GM18907 (cell line): ENCODE measurements around the gene CRTAC1.
"Not testable (repeated sequence)": the region's sequence is repeated elsewhere in the genome, so short reads cannot be mapped to it uniquely, and the experiment has no call there.

Source experiments
- ATAC-seq: cut with Tn5 transposase; IDR thresholded peaks from one replicate; pipeline ENCODE4 v1.9.1; 2021; ENCODE audit warnings: mild to moderate bottlenecking, moderate library complexity; ENCODE audit not compliant: unreplicated experiment

The CRTAC1 gene

DNA sequence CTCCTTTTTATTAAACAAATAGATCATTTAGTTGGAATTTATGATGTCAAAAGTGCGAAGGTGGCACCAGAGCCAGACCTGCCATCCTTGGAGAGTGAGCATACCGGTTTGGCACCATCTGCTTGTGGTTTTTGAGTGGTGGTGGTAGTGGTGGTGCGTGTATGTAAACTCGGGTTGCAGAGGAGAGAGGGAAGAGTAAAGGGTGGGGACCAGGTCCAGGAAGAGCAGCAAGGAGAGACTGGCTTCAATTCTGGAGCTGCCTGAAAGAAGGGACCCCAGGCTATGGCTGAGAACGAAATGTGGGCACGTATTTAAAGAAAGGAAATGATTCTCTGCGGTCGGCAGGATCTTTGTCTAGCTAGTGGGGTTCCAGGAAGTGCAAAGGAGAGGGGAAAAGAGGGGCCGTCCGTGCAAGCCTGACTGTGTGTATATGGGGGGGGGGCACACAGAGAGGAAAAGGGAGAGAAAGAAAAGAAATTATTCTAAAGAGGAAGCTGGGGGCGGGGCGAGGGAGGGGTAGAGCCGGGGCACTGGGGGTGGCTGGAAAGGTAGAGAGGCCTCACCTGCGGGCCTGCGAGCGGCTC lies 181.2 kb downstream of the CRTAC1 start:
- no peak for ATAC-seq

DNA sequence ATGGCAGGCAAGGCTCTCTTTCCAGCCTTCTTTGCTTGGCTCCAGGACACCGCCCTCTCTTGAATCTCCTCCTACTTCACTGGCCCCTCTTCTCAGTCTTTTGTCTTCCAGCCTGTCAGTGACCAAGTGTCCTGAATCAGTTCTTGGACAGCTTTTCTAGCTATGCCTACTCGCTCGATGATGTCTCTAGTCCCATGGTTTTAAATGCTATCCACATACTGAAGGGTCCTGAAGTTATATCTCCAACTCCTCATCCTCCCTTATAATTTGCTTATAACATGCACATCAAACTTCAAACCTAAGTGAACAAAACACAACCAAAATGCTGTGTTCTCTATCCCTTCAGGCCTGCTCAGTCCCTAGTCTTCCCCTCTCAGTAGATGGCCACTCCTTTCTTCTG lies 185.7 kb downstream of the CRTAC1 start:
- ATAC-seq, result no peak

DNA sequence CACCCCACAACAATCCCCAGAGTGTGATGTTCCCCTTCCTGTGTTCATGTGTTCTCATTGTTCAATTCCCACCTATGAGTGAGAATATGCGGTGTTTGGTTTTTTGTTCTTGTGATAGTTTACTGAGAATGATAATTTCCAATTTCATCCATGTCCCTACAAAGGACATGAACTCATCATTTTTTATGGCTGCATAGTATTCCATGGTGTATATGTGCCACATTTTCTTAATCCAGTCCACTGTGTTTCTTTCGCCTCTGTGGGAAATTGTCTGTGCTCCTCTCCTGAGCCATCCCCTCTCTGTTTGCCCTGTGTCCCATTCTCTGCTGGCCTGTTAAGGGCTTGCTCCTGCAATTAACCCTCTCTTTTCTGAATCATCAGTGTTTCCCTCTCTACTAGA lies 186.4 kb downstream of the CRTAC1 start:
- ATAC-seq, result not testable (repeated sequence)

DNA sequence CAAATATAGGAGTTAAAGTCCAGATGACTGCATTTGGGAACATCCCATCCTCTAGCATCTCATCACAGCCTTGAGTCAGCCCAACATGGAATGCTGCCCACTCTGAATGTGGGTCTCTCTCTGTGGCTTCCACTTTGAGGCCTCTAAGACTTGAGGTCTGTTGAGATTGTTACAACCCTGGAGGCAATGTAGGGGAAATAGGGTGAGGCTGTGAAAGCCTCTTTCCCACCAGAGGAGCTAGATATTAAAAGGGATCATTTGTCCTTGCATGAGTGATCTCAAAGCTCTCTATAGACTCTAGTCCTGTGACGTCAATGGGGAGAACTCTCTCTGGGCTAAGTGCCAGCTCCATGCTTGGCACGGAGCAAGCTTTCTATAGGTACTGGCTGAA lies 187.1 kb downstream of the CRTAC1 start:
- no peak for ATAC-seq

DNA sequence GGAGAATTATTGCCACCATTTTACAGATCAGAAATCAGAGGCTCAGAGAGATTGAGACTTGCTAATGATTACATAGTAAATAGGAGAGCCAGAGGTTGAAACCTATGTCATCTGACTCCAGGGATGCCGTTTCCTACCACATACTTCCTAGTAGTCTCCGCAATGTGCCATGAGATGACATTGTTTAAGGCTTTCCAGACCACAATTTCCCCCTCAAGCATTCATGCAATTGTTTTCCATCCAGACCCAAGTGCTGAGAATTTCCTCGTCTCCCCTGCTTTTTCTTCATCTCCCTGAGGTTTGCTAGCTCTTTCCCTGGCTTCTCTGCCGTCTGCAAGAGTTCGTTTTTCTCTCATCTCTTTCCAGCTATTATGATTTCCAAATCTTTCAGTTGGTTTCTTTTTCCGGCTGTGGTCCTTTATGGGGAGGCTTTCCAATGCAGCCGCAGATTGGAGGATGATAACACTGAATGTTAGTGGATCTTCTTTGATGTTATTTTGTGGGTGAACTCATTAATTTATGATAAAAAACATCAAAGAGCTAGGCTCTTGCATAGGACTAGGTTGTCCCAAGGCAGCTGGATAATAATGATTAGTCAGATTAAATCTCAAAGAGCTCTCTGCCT lies 187.7 kb downstream of the CRTAC1 start:
- no peak for ATAC-seq

DNA sequence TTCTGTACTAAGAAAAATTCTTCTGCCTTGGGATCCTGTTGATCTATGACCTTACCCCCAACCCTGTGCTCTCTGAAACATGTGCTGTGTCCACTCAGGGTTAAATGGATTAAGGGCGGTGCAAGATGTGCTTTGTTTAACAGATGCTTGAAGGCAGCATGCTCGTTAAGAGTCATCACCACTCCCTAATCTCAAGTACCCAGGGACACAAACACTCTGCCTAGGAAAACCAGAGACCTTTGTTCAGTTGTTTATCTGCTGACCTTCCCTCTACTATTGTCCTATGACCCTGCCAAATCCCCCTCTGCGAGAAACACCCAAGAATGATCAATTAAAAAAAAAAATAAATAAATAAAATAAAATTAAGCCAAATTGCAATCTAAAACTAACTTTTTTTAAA lies 188.3 kb downstream of the CRTAC1 start:
- not testable (repeated sequence) for ATAC-seq

DNA sequence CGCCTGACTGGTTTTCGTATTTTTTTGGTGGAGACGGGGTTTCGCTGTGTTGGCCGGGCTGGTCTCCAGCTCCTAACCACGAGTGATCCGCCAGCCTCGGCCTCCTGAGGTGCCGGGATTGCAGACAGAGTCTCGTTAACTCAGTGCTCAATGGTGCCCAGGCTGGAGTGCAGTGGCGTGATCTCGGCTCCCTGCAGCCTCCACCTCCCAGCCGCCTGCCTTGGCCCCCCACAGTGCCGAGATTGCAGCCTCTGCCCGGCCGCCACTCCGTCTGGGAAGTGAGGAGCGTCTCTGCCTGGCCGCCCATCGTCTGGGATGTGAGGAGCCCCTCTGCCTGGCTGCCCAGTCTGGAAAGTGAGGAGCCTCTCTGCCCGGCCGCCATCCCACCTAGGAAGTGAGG lies 189.3 kb downstream of the CRTAC1 start:
- ATAC-seq, result not testable (repeated sequence)

DNA sequence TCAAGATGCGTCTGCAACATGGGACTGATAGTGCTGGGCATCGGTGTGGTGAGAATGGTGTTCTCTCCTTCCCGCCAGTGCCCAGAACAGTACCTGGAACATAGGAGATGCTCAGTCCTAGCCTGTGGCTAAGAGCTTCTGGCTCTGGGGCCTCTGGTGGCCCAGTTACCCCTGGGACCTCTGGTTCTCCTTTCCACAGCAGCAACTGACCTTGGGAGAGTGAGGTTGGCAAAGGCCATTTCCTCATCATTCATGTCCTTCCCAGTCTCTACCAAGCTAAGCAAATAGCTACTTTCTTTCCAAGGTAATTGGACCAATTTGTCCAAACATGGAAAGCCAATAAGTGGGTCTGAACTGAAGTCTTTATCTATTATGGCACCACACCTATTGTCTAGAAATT lies 192.3 kb downstream of the CRTAC1 start:
- no peak for ATAC-seq

DNA sequence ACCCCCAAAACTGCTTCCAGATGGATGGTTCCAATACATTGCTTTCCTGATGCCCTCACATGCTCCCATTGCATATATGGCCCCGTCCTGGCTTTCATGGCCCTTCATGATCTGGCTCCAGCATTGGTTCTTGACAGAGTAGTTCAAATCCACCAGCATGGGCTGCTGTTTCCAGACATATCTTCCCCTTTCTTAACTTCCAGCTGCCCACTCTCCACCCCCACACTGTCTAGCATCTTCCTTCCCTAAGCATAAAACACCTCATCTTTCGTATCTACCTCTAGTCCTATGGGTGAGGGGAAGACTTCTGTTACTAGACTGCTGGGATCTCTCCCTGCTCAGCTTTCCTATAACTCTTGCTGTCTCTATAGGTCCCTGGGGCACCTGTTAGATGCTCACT lies 194.0 kb downstream of the CRTAC1 start:
- no peak for ATAC-seq

DNA sequence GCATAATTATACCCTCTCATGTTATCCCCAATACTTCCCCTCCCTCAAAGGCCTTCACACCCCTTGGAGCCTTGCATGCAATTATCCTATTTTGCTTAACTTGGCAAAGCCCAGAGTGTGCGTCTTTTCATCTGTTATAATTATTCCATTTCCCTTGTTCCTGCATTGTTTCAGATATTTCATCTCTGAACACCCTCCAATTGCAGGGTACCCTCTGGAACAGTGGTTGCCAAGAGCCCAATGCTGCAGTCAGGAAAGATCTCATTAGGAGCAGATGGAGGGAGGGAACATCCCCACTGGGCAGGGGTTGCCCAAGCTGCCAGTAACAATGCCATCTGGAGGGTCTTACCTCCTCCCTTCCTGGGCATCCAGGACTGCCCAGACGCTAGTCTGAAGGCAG lies 199.2 kb downstream of the CRTAC1 start:
- no peak for ATAC-seq

DNA sequence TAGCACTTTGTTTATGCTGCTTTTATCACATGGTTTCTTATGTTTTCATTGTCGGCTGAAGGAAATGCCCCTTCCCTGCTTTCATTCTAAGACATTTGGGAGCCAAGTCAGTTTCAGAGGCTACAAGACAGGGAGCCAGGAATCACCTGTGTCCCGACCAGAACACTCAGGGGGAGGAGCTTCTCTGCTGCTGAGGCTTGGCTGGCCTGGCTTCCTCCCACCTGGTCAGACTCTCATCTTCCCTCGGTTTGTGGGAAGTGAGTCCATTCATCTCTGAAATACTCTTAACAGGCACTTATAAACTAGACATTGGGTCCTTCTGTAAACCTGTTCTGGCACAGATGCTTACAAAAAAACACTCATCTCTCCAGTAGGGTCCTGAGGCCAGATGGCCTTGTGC lies 200.4 kb downstream of the CRTAC1 start:
- ATAC-seq, result no peak

DNA sequence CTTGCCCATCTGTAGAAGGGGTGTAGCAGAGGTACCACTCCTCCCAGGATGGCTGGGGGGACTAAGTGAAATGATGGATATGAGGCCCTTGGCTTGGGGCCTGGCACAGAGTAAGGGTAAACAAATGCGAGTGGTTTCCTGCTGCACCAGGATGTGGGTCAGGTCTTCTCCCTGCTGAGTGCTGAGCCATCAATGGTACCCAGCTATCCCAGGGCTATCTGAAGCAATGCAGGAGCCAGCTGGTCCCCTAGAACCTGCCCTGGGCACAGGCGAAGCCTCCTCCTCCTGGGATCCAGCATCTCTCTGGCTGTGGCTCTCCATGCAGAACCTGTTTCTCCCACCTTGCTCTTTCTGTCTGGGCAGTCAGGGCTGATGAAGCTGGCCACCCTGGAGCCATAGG lies 201.7 kb downstream of the CRTAC1 start:
- no peak for ATAC-seq

DNA sequence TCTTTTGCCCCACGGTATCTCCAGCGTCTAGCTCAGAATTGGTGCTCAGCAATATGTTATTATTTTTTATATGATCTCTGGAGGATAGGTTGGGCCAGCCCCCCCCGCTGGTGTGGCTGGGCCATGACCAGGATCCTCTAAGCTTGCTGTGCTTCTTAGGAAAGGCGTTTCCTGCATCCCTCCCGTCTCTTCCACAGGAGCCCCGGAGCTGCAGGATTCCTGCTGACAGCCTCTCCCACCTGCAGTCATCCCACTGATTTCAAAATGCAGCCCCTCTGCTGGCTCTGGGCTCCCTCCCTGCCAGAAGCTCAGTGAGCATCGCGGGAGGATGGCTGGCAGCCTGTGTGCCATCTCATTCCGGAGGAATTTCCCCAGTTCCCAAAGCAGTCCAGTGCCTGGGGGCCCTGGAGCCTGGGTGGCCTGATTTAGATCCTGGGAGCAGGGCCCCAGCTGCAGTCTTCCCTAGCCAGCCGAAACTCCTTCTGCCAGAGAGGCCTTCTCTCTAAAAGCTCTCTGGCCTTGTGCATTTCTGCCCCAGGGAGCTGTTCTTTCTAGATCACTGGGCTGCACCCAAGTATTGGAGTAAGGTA lies 202.6 kb downstream of the CRTAC1 start:
- no peak for ATAC-seq

DNA sequence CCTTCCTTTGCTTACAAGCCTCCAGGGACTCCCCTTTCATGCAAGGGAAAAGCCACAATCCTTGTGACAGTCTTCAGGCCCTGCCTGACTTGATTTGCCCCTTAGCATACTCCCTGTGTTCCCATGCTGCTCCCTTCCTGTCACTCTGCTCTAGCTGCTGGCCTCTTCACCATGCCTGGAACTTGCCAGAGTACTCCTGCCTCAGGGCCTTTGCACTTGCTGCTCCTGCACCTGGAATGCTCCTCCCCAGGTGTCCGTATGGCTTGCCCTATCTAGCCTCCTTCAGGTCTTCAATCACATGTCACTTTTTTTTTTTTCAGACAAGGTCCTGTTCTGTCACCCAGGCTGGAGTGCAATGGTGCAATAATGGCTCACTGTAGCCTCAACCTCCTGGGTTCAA lies 203.5 kb downstream of the CRTAC1 start:
- ATAC-seq, result no peak

DNA sequence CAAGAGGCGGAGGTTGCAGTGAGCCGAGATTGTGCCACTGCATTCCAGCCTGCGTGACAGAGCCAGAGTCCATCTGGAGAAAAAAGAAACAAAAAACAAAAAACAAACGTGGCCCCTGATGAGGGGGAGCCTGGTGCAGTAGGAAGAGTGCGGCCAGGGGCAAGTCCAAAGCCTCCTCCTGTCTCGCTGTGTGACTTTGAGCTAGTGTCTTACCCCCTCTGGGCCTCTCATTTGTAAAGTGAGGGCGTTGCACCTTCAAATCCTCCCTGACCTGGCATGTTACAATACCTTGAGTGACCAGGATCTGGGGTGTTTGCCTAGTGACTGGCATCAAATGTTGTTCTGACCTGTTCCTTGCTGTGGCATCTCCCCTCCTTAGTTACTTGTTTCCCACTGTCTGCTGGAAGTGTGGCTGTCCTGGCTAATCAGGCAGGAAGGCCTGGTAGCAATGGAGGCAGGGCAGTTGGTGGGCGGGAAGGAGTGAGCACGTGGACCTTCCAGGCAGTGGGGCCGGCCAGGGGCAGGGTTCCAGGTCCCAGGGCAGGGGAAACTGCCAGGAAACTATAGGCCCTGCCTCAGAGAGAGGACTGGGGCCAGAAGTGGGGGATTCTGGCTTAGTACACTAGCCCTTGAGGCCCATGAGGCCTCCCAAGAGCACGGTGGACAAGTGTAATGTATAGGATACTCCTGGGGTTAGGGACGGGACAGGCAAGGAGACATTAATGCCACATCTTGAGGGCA lies 205.2 kb downstream of the CRTAC1 start:
- ATAC-seq, result no peak

DNA sequence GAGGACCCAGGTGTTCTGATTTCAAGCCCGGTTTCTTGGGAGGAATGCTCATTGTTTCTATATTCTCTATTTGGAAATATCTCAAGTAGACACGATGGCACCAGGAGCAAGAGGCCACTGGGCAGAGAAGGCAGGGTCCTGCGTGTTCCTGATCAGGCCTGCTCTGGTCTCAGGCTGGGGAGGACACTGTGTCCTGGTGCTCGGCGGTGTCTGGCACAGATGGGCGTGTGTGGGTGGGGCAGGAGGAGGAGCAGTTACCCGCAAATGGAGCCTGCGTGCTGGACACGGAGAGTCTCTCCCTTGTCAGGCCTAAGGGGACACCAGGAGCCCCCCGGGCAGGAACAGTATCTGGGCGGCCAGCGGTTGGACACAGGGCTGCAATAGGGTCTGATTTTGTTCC lies 206.7 kb downstream of the CRTAC1 start:
- no peak for ATAC-seq

DNA sequence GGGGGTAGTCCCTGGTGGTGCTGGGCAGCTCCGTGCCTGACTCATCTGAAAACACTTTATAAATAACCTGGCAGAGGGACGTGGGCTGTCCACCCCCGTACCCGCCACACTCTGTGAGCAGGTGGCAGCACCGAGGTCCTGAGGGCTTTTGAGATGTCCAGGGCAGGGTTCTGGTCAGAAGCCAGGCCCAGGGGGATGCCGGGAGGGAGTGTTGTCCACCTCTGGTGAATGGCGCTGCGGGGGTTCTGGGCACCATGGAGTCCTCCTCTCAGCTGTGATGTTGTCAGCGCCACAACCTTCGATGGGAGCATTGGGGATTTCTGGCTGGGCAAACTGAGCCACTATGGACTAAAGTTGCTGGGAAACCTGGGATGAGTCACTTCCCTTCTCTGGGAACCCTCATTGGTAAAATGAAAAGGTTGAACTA lies 208.1 kb downstream of the CRTAC1 start:
- ATAC-seq, result no peak

DNA sequence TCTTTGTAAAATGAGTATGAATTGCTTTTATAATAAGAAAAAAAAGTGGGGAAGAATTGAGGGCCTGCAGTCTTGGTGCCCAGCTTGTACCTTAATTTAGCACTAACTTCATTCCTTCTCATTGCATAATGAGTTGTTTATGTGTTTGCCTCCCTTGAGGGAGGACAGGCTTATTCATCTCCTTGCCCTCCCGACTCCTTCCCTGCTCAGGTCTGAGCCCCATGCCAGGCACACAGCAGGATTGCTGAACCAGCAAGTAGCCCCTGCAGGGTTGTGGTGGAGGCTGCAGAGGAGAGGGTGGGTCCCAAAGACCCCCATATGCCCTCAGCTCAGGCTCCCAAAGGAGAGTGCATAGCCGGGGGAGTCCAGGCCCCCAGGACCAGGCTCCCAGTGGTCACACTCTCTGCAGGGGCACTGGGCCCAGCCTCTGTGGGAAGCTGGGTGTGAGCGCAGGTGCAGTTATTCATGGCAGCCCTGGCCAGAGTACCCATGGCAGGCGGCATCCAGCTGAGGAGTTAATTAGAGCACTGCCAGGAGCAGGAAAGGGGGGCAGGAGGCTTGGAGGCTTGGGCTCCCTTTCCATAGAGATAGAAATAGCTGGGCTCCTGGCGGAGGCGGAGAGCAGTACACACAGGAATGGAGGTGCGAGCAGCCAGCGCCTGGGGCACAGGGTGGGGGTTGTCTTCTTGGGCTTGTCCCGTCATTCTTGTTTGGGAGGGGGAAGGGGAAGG lies 208.9 kb downstream of the CRTAC1 start:
- ATAC-seq, result no peak

DNA sequence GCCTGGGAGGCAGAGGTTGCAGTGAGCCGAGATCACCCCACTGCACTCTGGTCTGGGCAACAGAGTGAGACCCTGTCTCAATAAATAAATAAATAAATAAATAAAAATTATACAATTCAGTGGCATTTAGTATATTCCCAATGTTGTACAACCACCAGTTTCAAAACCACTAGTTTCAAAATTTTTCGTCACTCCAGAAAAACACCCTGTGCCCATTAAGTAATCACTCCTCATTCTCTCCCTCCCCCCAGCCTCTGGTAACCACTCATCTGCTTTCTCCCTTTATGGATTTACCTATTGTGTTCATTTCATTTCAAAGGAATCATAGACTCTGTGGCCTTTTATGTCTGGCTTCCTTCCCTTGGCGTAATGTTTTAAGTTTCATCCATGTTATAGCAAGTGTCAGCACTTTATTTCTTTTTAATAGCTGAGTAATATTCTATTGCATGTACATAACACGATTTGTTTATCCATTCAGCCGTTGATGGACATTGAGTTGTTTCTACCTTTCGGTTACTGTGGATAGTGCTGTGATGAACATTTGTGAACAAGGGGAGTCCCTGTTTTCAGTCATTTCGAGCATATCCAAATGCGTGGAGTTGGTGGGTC lies 210.2 kb downstream of the CRTAC1 start:
- no peak for ATAC-seq

DNA sequence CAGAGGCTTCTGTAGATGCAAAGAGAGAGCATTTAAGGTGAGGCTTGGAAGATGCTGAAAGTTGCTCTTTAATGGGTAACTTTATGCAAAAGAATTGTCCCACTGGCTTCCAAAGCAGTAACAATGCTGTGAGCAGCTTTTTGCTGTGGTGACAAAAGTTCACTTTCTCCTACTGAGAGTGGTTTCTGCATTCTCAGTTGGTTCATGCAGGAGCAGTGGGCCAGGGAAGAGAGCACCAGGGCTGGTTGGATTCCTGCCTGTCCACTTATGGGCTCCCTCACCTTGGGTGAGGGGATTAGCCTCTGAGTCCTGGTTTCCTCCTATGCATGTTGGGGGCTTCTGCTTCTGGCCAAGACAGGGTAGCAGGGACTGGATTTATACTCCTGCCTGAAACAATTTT lies 211.8 kb downstream of the CRTAC1 start:
- no peak for ATAC-seq

DNA sequence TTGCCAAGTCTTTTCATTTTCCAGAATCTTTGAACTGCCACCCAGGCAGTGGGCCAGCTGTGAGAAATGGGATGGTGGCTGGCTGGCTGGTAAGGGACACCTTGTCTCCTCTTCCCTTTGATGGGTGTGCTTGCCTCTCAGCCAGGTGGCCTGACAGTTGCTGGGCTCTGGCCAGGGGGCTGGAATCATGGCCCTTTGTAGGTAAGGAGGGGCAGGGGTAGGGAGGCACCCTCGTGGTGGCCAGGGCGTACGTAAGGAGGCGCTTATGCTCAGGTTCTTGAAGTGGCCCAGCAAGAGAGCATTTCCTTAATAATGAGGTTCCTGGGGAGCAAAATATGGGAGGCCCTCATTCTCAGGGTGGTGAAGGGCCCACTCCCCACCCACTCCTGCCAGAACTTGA lies 213.8 kb downstream of the CRTAC1 start:
- no peak for ATAC-seq
